ENCODE data around the gene SERPIND1. TPM values are rescaled to one million over a fixed set of nuclear protein-coding genes. Genes with fewer than 3 reads are reported as not detected.

SERPIND1 gene
- total and polyA plus RNA-seq, 5 experiments from 2014 or later: not detected

- peaks cover 0 to 95% (median 47%) of the 10 kb centered on the region in 3 donors for H3K36me3 Mint-ChIP-seq
- H3K4me3 Mint-ChIP-seq: no peak overlapping the region
- ATAC-seq: no peak
- DNase-seq: no peak
- no peaks in the 10 kb centered on the region for H3K9me3 Mint-ChIP-seq
- H3K4me1 Mint-ChIP-seq: peaks cover 5 to 24% (median 13%) of the 10 kb centered on the region in 4 donors
- H3K27ac Mint-ChIP-seq: peak overlapping the region in 2 of 10 donors; percentile 22 to 69
- POLR2A ChIA-PET: no interaction called here
- no peaks in the 10 kb centered on the region for H3K27me3 Mint-ChIP-seq
Measured at GRCh38 chr22:20805972-20806471, 32.1 kb downstream of the SERPIND1 start.

DNA sequence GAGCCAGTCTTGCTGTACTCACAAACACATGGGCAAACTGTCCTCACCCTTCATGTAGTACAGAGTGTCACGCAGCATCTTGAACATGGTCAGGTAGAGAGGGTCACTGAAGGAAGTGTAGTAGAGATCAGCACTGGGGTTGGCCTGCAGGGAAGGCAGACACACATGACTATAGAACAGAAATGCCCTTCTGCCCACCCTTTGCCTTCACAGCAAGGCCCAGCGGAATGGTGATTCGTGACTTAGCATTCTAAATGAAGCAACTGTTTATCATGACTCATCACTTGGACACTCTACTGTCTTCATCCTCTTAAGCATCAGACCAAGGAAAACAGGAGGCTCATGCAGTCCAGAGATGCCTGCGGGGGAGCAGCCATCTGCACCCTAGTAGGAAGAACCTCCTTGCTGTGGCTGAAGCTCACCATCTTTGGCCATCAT, 33.4 kb downstream of the SERPIND1 start:
- H3K4me1 Mint-ChIP-seq: peaks cover 9 to 34% (median 19%) of the 10 kb centered on the region in 4 donors
- DNase-seq (no peak), ATAC-seq (no peak)
- peak overlapping the region in 6 of 10 donors; percentile 29 to 72 (median 52) for H3K27ac Mint-ChIP-seq
- H3K9me3 Mint-ChIP-seq: no peaks in the 10 kb centered on the region
- POLR2A ChIA-PET: no interaction called here
- no peaks in the 10 kb centered on the region for H3K27me3 Mint-ChIP-seq
- no peak overlapping the region for H3K4me3 Mint-ChIP-seq
- H3K36me3 Mint-ChIP-seq: peaks cover 0 to 92% (median 40%) of the 10 kb centered on the region in 3 donors

DNA sequence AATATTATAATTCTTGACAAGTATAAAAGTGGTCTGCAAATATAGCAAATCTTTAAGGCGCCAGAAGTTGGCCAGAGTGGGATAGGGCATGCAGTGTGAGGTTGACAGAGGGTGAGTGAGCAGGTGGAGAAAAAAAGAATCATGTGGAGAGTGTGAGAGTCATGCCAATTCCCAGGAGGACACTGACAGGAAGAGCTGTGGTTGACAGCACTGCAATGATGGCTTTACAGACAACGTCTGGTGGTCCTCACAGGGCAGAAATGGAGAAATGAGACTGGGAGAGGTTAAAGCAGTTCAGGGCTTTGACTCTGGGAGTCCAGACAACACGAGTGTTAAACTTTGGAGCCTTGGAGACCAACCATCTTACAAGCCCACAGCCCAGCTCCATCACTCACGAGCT, 34.9 kb downstream of the SERPIND1 start:
- Mint-ChIP-seq H3K36me3 (peaks cover 0 to 90% (median 35%) of the 10 kb centered on the region in 3 donors), H3K4me1 (peaks cover 9 to 35% (median 19%) of the 10 kb centered on the region in 4 donors), H3K27ac (peak overlapping the region in 7 of 10 donors; percentile 63 to 96 (median 94)), H3K4me3 (no peak overlapping the region), H3K9me3 (no peaks in the 10 kb centered on the region), H3K27me3 (no peaks in the 10 kb centered on the region)
- DNase-seq (no peak), ATAC-seq (no peak)
- POLR2A ChIA-PET: interaction anchor here (0.6 kb wide), 1 partner anchor 347 kb away, joined by 5 read pairs; no protein-coding TSS in a partner anchor

- ATAC-seq (no peak), DNase-seq (no peak)
- POLR2A ChIA-PET: interaction anchor here (0.5 to 0.6 kb wide), 2 partner anchors 68 to 90 kb away, joined by 3 read pairs; no protein-coding TSS in a partner anchor
- Mint-ChIP-seq H3K9me3 (no peaks in the 10 kb centered on the region), H3K4me1 (peaks cover 9 to 35% (median 19%) of the 10 kb centered on the region in 4 donors), H3K27me3 (no peaks in the 10 kb centered on the region), H3K27ac (peak overlapping the region; percentile 87 to 96 (median 94)), H3K4me3 (peak overlapping the region in 5 of 10 donors; percentile 1 to 79 (median 56)), H3K36me3 (peaks cover 0 to 90% (median 30%) of the 10 kb centered on the region in 3 donors)
Measured at GRCh38 chr22:20809538-20810185, 35.7 kb downstream of the SERPIND1 start.

- Mint-ChIP-seq H3K36me3 (peaks cover 0 to 85% (median 24%) of the 10 kb centered on the region in 3 donors), H3K4me1 (peaks cover 9 to 35% (median 19%) of the 10 kb centered on the region in 4 donors), H3K4me3 (peak overlapping the region in 9 of 10 donors; percentile 30 to 79 (median 67)), H3K27me3 (no peaks in the 10 kb centered on the region), H3K27ac (peak overlapping the region; percentile 87 to 96 (median 94)), H3K9me3 (no peaks in the 10 kb centered on the region)
- ATAC-seq (peak; percentile 98), DNase-seq (peak; percentile 23 to 87 (median 72))
- POLR2A ChIA-PET: interaction anchor here (0.5 to 0.6 kb wide), 2 partner anchors 89 to 109 kb away, joined by 3 read pairs; no protein-coding TSS in a partner anchor
Measured at GRCh38 chr22:20810645-20811044, 36.7 kb downstream of the SERPIND1 start.

- DNase-seq (peak in 2 of 10 donors; percentile 9 to 12), ATAC-seq (peak in 1 of 2 donors; percentile 9)
- Mint-ChIP-seq H3K4me1 (peaks cover 9 to 35% (median 19%) of the 10 kb centered on the region in 4 donors), H3K9me3 (no peaks in the 10 kb centered on the region), H3K36me3 (peaks cover 0 to 84% (median 22%) of the 10 kb centered on the region in 3 donors), H3K27me3 (no peaks in the 10 kb centered on the region), H3K27ac (peak overlapping the region; percentile 87 to 96 (median 94)), H3K4me3 (peak overlapping the region in 8 of 10 donors; percentile 43 to 79 (median 62))
- POLR2A ChIA-PET: no interaction called here
Measured at GRCh38 chr22:20811171-20811570, 37.3 kb downstream of the SERPIND1 start.

- peaks cover 0 to 86% (median 22%) of the 10 kb centered on the region in 3 donors for H3K36me3 Mint-ChIP-seq
Measured at GRCh38 chr22:20811971-20812660, 38.2 kb downstream of the SERPIND1 start.

DNA sequence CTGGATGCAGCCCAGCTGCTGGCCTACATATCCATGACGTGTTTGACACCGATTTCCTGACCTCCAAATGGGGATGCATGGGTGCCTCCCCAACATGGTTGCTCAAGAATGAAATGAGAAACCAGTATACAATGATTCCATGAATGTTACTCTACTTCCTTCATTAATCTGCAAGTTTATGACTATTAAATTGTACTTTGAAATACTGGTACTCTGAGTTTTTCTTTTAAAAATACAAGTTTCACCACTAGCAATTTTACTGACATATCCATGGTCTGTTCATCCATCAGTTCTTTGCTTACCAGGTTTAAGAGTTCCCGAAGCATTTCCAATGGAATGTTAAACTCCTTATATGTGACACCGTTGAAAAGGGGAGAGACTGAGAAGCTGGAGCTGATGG, 39.1 kb downstream of the SERPIND1 start:
- ATAC-seq (no peak), DNase-seq (no peak)
- POLR2A ChIA-PET: interaction anchor here (1.7 kb wide), 1 partner anchor 9 kb away, joined by 4 read pairs; no protein-coding TSS in a partner anchor
- peaks cover 9 to 35% (median 19%) of the 10 kb centered on the region in 4 donors for H3K4me1 Mint-ChIP-seq
- no peak overlapping the region for H3K4me3 Mint-ChIP-seq
- peak overlapping the region in 1 of 10 donors; percentile 38 for H3K27ac Mint-ChIP-seq
- H3K9me3 Mint-ChIP-seq: no peaks in the 10 kb centered on the region
- H3K36me3 Mint-ChIP-seq: peaks cover 0 to 85% (median 19%) of the 10 kb centered on the region in 3 donors
- H3K27me3 Mint-ChIP-seq: no peaks in the 10 kb centered on the region

More at GRCh38 chr22:20811971-20812660, 38.2 kb downstream of the SERPIND1 start:
- H3K4me1 Mint-ChIP-seq: peaks cover 9 to 35% (median 19%) of the 10 kb centered on the region in 4 donors
- no peak for DNase-seq
- no peak for ATAC-seq
- POLR2A ChIA-PET: no interaction called here
- H3K4me3 Mint-ChIP-seq: no peak overlapping the region
- H3K9me3 Mint-ChIP-seq: no peaks in the 10 kb centered on the region
- peak overlapping the region in 9 of 10 donors; percentile 3 to 96 (median 87) for H3K27ac Mint-ChIP-seq
- H3K27me3 Mint-ChIP-seq: no peaks in the 10 kb centered on the region

- Mint-ChIP-seq H3K27ac (peak overlapping the region in 2 of 10 donors; percentile 19 to 33), H3K4me3 (no peak overlapping the region)
Measured at GRCh38 chr22:20814221-20814808, 40.4 kb downstream of the SERPIND1 start.

GRCh38 chr22:20815477-20816050, 41.7 kb downstream of the SERPIND1 start:
- POLR2A ChIA-PET: interaction anchor here (1.3 kb wide), 1 partner anchor 11 kb away, joined by 5 read pairs; no protein-coding TSS in a partner anchor
- ATAC-seq (no peak), DNase-seq (no peak)
- H3K4me3 Mint-ChIP-seq: no peak overlapping the region
- peaks cover 7 to 87% (median 23%) of the 10 kb centered on the region in 3 donors for H3K36me3 Mint-ChIP-seq
- H3K4me1 Mint-ChIP-seq: peaks cover 7 to 16% (median 11%) of the 10 kb centered on the region in 4 donors
- H3K9me3 Mint-ChIP-seq: no peaks in the 10 kb centered on the region
- H3K27me3 Mint-ChIP-seq: no peaks in the 10 kb centered on the region
- peak overlapping the region in 3 of 10 donors; percentile 13 to 79 (median 15) for H3K27ac Mint-ChIP-seq

More at GRCh38 chr22:20814221-20814808, 40.4 kb downstream of the SERPIND1 start:
- POLR2A ChIA-PET: interaction anchor here (1.7 kb wide), 1 partner anchor 10 kb away, joined by 4 read pairs; no protein-coding TSS in a partner anchor
- ATAC-seq (no peak), DNase-seq (no peak)
- Mint-ChIP-seq H3K9me3 (no peaks in the 10 kb centered on the region), H3K36me3 (peaks cover 7 to 86% (median 27%) of the 10 kb centered on the region in 3 donors), H3K4me1 (peaks cover 7 to 29% (median 19%) of the 10 kb centered on the region in 4 donors), H3K27me3 (no peaks in the 10 kb centered on the region)

- H3K27me3 Mint-ChIP-seq: no peaks in the 10 kb centered on the region
- H3K27ac Mint-ChIP-seq: peak overlapping the region in 3 of 10 donors; percentile 22 to 47 (median 26)
- peaks cover 7 to 80% (median 23%) of the 10 kb centered on the region in 3 donors for H3K36me3 Mint-ChIP-seq
- POLR2A ChIA-PET: interaction anchor here (1.3 kb wide), 1 partner anchor 12 kb away, joined by 5 read pairs; no protein-coding TSS in a partner anchor
- H3K4me1 Mint-ChIP-seq: peaks cover 0 to 6% (median 1%) of the 10 kb centered on the region in 4 donors
- no peaks in the 10 kb centered on the region for H3K9me3 Mint-ChIP-seq
- no peak for DNase-seq
- ATAC-seq: no peak
- no peak overlapping the region for H3K4me3 Mint-ChIP-seq
Measured at GRCh38 chr22:20816559-20816958, 42.6 kb downstream of the SERPIND1 start.

All from naive thymus-derived CD8-positive, alpha-beta T cell (primary cell).